GM21367 (cell line): ENCODE data around the gene PBX2.
"Not testable (repeated sequence)": the region's sequence is repeated elsewhere in the genome, so short reads cannot be mapped to it uniquely, and the experiment has no call there.

Source experiments
- ATAC-seq: cut with Tn5 transposase; IDR thresholded peaks from one replicate; pipeline ENCODE4 v1.9.1; 2021; ENCODE audit not compliant: unreplicated experiment

PBX2 gene

GRCh38 chr6:32190054-32190851, at the start of gene PBX2:
Gene PBX2 (minus strand): TSS chr6:32190202. CDS start chr6:32189915, 287 bp downstream.
- ATAC-seq = peak; percentile 40

DNA sequence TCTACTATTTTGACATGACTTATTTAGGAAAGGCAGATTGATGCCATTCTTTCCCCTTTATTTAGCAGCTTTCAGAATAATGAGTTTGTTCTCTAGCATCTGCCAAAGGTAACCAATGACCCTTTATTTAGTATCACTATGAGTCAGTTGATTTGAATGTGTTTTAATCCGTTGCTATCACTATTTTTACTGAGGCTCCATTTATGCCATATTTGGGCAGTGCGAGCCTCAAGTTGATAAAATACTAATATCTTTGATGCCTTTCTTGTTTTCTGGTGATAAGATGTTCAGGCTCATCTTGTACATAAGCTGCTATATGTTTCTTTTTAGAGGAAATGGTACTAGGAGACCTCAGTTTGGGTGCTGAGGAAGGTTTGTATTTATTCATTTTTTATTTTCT, 49.5 kb upstream of the PBX2 start:
- ATAC-seq = no peak

DNA sequence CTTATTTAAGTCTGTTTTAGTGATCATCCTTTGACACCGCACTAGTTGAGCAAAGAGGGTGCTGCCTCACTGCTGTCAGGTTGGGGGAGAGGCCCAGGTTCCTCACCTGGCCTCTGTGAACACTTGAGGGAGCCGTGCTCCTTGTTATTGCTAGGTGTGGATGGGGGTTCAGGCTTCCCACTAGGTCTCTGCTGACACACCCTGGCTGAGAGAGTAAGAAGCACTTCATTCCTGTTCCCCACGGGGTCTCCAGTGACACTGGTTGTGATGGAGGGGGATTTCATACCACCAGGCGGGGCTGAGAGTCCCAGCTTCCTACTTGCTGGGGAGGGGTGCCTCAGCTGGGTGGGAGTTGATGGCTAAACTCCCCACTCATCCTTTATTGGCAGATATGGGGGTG, 44.9 kb upstream of the PBX2 start:
- ATAC-seq = no peak

DNA sequence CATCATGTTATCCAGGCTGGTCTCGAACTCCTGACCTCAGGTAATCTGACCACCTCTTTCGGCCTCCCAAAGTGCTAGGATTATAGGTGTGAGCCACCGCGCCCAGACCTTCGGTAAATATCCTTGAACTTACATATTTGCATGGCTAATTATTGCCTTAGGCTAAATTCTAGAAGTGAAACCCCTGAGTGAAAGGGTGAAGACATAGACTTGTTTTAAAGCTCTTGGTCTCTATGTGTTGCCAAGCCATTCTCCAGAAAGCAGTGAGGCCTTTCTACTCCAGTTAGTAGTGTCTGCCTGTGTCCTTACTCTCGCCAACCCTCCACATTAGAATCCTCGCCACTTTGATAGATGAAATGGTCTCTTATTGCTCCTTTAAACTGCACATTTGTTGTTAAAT, 36.4 kb upstream of the PBX2 start:
- no peak for ATAC-seq

DNA sequence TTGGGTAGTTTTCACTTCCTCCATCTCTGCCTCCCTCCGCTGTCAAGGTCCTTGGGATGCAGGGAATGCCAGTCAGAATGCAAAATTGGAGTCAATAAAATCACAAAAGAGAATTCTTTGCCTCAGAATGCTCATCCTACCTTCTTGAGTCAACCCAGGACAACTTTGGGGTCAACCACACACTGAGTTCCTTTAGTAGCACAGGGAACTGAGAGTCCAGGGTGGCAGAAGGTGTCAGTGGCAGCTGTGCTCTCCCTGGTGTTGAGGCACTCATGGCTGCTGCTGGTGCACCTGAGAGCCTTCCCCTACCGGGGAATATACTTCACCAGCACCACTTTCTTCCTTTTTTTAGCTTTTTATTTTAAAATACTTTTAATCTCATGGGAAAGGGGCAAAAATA, 34.7 kb upstream of the PBX2 start:
- ATAC-seq = no peak

DNA sequence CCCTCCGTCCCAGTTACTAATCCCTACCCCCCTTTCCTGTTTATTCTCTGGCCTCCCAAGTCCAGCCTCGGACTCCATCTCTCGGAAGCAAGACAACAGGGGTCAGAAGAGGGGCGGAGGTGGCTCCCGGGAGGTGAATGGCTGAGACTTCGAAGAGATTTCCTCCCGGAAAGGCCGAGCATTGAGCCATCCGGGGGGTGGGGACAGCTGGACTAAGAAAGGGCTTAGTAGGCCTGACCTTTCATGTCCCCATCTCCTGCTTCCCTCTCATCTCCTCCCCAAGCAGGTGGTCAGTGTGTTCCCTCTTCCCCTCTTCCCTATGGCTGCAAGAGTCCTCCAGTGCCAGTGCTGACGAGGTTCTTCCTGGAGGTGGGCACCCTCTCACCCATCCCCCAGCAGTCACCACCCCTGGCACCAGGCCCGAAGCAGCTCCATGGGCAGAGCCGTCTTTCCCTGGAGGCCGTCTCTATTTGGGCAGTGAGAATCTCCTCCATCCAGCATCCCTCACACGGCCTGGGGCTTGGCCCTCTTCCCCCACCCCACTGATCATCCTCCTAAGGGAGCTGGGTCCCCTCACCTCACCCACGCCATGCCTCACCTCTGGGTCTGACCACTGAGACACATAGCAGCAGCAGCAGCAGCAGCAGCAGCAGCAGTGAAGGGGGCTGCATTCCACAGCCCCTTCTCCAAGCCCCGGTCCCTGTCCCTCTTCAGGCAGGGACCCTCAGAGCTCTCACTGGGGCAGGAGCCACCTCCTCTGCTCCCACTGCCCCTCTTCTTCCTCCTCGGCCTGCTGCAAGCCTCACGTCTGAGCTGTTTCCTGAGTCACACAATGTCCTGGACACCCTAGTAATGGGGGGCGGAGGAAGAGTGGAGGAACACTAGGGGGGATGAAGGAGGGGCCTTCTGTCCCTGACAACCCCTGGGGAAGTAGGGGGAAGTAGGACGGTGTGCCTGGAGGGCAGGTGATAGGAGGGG, 33.5 kb upstream of the PBX2 start, which contains the start of gene NOTCH4:
NOTCH4 (minus strand) TSS at position 810 of the 978 bp plus-strand sequence; CDS start at position 671, 139 bp downstream.
- no peak for ATAC-seq

DNA sequence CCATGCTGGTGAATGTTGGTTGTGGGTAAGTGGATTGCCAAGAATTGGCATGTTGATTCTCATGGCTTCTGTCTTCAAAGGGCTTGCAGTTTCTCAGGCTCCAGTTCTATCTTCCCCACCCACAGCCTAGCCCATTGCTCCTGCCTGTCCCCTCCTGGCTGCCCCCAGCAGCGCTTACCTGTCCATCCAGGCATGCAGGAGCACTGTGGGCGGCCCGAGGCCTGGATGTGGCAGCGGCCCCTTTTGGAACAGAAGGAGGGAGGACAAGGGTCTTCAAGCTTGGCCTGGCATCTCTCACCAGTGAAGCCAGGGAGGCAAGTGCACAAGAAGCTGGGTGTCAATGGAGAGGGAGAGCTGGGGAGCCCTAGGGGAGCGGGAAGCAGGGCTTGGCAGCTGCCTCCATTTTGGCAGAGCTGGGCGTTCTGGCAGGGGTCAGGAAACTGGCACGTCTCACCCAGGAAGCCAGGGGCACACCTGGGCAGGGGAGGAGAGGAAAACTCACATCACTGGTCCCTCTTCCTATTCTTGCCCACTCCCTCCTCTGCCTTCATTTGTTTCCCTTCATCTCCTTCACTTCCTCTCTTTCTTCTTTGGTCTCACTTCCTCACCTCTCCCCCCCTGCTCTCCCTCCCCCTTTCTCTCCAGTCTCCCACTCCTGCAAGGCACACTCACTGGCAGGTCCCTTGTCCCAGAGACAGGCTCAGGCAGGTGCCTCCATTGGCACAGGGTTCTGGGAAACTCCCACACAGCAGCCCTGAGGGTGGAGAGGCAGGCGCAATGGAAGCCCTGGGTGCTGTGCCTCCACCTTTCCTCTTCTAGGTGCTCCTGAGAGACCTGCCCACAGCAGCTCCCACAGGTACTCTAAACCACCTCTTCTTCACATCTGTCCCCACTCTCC, 32.6 kb upstream of the PBX2 start:
- no peak for ATAC-seq

- ATAC-seq = no peak
Observed at GRCh38 chr6:32220021-32220420, 30.0 kb upstream of the PBX2 start.

DNA sequence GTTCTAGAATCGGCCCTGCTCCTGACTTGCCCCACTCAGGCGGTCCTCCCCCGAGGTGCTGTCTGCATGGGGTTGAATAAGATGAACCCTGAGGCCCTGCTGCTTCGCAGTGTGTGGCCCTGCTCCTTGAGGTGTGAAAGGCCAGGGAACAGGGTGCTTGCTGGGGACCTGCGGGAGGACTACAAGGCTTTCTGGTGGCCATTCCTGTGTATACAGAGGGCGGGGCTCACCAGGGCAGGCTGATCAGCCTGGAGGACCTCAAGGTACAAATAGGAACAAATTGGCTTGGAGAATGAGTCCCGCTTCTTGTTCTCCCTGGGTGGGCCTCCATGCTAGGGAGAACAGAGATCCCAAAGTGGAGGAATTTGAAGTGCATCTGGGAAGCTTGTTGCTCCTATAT, 28.2 kb upstream of the PBX2 start:
- no peak for ATAC-seq

- ATAC-seq = no peak
Observed at GRCh38 chr6:32216998-32217397, 27.0 kb upstream of the PBX2 start.

DNA sequence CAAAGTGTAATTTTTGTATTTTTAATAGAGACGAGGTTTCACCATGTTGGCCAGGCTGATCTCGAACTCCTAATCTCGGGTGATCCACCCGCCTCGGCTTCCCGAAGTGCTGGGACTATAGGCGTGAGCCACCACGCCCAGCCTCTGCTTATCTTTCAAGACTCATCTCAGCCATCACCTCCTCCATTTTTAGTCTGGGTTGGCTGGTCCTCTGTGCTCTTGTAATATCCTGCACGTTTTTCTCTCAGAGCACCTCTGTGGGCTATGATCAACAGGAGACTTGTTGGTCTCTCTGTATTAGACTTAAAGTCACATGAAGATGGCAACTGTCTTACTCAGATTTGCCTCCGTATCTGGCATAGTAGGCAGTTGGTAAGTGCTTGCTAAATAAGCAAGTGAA, 26.3 kb upstream of the PBX2 start:
- ATAC-seq = no peak

DNA sequence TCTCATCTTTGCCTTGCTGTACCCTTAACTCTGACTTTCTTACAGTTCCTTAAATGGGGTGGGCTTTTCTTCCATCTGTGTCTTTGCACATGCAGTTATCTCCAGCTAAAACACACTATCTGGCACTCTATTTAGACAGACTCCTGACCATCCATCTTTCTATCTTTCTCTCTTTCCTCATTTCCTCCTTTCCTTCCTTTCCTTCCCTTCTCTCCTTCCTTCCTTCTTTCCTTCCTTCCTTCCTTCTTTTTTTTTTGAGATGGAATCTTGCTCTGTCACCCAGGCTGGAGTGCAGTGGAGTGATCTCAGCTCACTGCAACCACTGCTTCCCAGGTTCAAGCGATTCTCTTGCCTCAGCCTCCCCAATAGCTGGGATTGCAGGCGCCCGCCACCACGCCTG, 25.6 kb upstream of the PBX2 start:
- no peak for ATAC-seq

GRCh38 chr6:32214126-32214525, 24.1 kb upstream of the PBX2 start:
- no peak for ATAC-seq

DNA sequence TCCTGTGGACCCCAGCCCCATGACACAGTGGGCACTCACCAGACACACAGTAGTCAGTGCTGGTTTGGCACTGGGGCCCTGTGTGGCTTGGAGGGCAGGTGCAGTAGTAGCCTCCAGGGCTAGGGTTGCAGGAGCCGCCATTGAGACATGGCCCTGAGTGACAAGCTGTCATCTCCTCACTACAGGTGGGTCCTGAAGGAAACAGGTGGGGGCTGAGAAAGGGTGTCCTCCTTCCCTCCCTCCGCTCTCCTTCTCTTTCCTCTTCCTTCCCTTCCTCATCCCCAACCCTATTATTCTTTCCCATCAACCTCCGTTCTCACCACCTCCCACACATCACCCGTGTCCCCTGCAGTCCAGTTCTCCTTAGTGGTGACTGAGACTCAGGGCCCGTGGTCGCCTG, 23.6 kb upstream of the PBX2 start:
- ATAC-seq = no peak

- no peak for ATAC-seq
Observed at GRCh38 chr6:32212076-32212760, 22.2 kb upstream of the PBX2 start.

DNA sequence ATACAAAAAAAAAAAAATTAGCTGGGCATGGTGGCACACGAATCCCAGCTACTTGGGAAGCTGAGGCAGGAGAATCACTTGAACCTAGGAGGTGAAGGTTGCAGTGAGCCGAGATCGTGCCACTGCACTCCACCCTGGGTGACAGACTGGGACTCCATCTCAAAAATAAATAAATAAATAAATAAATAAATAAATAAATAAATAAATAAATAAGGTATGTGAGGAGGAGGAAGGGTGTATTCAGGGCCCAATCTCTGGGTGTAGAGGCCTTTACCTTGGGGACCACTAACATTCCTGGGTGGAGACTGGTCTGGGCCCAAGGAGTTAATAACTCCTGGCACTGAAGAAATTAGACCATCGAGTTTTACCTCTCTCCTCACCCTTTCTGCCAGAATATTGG, 21.4 kb upstream of the PBX2 start:
- not testable (repeated sequence) for ATAC-seq

DNA sequence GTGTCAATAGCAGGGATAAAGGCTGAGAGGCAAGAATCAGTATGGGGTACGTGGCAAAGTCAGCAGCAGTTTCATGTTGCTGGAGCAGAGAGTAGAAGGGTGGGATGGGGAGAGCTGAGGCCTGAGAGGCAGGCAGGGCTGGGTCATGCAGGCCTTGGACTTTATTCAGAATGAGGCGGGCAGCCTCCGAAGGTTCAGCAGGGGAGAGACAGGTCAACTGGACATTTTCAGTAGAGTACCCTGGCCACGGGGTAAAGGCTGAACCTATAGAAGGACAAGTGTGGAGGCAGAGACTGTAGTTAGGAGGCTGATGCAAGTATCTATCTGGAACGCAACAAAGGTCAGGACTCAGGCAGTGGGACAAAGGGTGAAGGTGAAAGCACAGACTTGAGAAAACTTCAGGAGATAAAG, 20.2 kb upstream of the PBX2 start:
- ATAC-seq = no peak

DNA sequence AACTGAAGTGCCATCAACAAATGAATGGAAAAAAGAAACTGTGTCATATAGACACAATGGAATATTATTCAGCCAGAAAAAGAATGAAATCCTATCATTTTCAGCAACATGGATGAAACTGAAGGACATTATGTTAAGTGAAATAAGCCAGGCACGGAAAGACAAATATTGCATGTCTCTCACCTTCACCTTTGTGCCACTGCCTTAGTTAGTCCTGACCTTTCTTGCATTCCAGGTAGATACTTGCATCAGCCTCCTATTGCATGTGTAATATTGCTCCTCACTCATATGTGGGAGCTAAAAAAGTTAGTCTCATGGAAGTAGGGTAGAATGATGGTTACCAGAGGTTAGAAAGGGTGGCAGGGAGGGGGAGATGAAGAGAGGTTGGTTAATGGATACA, 19.0 kb upstream of the PBX2 start:
- no peak for ATAC-seq

DNA sequence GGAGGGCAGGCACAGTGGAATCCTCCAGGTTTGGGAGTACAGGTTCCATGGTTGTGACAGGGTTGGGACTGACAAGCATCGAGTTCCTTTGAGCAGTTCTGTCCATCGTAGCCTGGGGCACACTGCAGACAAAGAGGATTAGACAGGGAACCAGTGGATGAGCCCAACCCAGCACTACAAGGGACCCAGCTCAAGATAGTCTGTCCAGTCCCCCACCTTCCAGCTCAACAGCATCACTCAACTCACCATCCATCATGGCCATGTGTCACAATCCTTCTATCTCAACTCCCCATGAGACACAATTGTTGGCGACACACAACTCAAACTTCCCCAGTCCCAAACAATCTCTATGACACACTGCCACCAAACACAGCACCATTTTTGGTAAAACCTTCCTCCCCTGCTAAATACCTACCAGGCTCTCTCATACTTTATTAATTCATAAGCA, 14.3 kb upstream of the PBX2 start:
- no peak for ATAC-seq
